GM23338 (cell line): ENCODE results near the gene FNDC11. TPM values are rescaled to one million over a fixed set of nuclear protein-coding genes. Genes with fewer than 3 reads are reported as not detected.

Source experiments
- ATAC-seq: fragments of 200-7000 bp; cut with Tn5 transposase; 3 replicates; pipeline ENCODE4 v1.9.1; 2020
- DNase-seq: peaks from one replicate; pipeline ENCODE4 v3.0.0-alpha.2; 2015; ENCODE audit warnings: low spot score
- H2AFZ ChIP-seq: fragments of 200-600 bp; sonication (generic); 2 replicates; pipeline ENCODE4 v1.8.0; 2016; ENCODE audit warnings: antibody characterized with exemption, mild to moderate bottlenecking, moderate library complexity
- H3F3A ChIP-seq: fragments of 200-600 bp; sonication (generic); replicated peaks from 2 replicates; pipeline ENCODE4 v1.8.0; 2017; ENCODE audit warnings: antibody characterized with exemption, mixed run types, low read depth
- H3K27ac ChIP-seq: fragments of 200-600 bp; sonication (generic); 2 replicates; pipeline ENCODE4 v1.6.1; 2016; ENCODE audit warnings: low read depth
- H3K27me3 ChIP-seq: fragments of 200-600 bp; sonication (generic); 2 replicates; pipeline ENCODE4 v1.8.0; 2016; ENCODE audit warnings: mild to moderate bottlenecking, mixed run types, moderate library complexity; ENCODE audit not compliant: insufficient read depth
- H3K36me3 ChIP-seq: fragments of 200-600 bp; sonication (generic); 2 replicates; pipeline ENCODE4 v1.8.0; 2016; ENCODE audit warnings: mild to moderate bottlenecking; ENCODE audit not compliant: insufficient read depth
- H3K4me1 ChIP-seq: fragments of 200-600 bp; sonication (generic); 2 replicates; pipeline ENCODE4 v1.8.0; 2016; ENCODE audit warnings: mild to moderate bottlenecking, moderate library complexity; ENCODE audit not compliant: insufficient read depth
- H3K4me2 ChIP-seq: fragments of 200-600 bp; sonication (generic); 2 replicates; pipeline ENCODE4 v1.7.1; 2017; ENCODE audit warnings: mixed run types
- H3K4me3 ChIP-seq: fragments of 200-600 bp; sonication (generic); 2 replicates; pipeline ENCODE4 v1.6.1; 2016; ENCODE audit warnings: mixed run types
- H3K79me2 ChIP-seq: fragments of 200-600 bp; sonication (generic); replicated peaks from 2 replicates; pipeline ENCODE4 v1.8.0; 2017; ENCODE audit warnings: mild to moderate bottlenecking; ENCODE audit not compliant: insufficient read depth
- H3K9me2 ChIP-seq: fragments of 200-600 bp; sonication (generic); 2 replicates; pipeline ENCODE4 v1.8.0; 2017; ENCODE audit not compliant: insufficient read depth
- H4K20me1 ChIP-seq: fragments of 200-600 bp; sonication (generic); replicated peaks from 2 replicates; pipeline ENCODE4 v1.8.0; 2017; ENCODE audit warnings: mild to moderate bottlenecking; ENCODE audit not compliant: insufficient read depth
- H3K27ac Mint-ChIP-seq: 2 replicates; pipeline ENCODE4 v1.8.0; 2020; ENCODE audit warnings: inconsistent platforms, mild to moderate bottlenecking, moderate library complexity, mixed read lengths
- H3K27me3 Mint-ChIP-seq: 3 replicates; pipeline ENCODE4 v1.8.0; 2022; ENCODE audit warnings: low read depth, mild to moderate bottlenecking, moderate library complexity, mixed read lengths, inconsistent platforms; ENCODE audit not compliant: insufficient read depth, poor library complexity
- H3K36me3 Mint-ChIP-seq: 3 replicates; pipeline ENCODE4 v1.8.0; 2021; ENCODE audit warnings: low read depth, mild to moderate bottlenecking, inconsistent platforms, moderate library complexity, mixed read lengths
- H3K4me1 Mint-ChIP-seq: 3 replicates; pipeline ENCODE4 v1.8.0; 2020; ENCODE audit warnings: mild to moderate bottlenecking, inconsistent platforms, mixed read lengths
- H3K4me3 Mint-ChIP-seq: 3 replicates; pipeline ENCODE4 v1.8.0; 2021; ENCODE audit warnings: moderate library complexity, mild to moderate bottlenecking, inconsistent platforms, mixed read lengths
- H3K9me3 Mint-ChIP-seq: 3 replicates; pipeline ENCODE4 v1.8.0; 2020; ENCODE audit warnings: moderate library complexity, mild to moderate bottlenecking, inconsistent platforms, mixed read lengths
- ETS1 ChIP-seq: IDR thresholded peaks from 2 replicates; pipeline ENCODE4 v1.6.1; 2016; ENCODE audit warnings: antibody characterized with exemption
- NANOG ChIP-seq: IDR thresholded peaks from 2 replicates; pipeline ENCODE4 v1.6.1; 2016; ENCODE audit warnings: antibody characterized with exemption, borderline replicate concordance
- POLR2AphosphoS5 ChIP-seq: IDR thresholded peaks from 2 replicates; pipeline ENCODE4 v1.6.1; 2016; ENCODE audit warnings: antibody characterized with exemption, low read depth
- polyA plus RNA-seq: library from polyadenylated mRNA; unstranded; fragments of >200 nt; fragmentation: Nextera tagmentation; extraction: Ambion mirVana; gene quantifications from 2 replicates; pipeline ENCODE4 v1.2.1, GENCODE V29; 2016
- total RNA-seq: library from RNA; depleted of rRNA; stranded (reverse); fragments of >200 nt; shearing (Covaris generic); gene quantifications from 2 replicates; pipeline ENCODE4 v1.2.3, GENCODE V29; 2014
- TF ChIP-seq, protein P1 (sequence below): fragments of 250-450 bp; sonication (Bioruptor Pico); IDR thresholded peaks from 2 replicates; pipeline ENCODE4 v1.5.0; 2020; ENCODE audit warnings: mild to moderate bottlenecking, moderate library complexity

FNDC11 gene
- total and polyA plus RNA-seq, 2 experiments from 2014 or later, result 3.4 to 5.3 TPM

DNA sequence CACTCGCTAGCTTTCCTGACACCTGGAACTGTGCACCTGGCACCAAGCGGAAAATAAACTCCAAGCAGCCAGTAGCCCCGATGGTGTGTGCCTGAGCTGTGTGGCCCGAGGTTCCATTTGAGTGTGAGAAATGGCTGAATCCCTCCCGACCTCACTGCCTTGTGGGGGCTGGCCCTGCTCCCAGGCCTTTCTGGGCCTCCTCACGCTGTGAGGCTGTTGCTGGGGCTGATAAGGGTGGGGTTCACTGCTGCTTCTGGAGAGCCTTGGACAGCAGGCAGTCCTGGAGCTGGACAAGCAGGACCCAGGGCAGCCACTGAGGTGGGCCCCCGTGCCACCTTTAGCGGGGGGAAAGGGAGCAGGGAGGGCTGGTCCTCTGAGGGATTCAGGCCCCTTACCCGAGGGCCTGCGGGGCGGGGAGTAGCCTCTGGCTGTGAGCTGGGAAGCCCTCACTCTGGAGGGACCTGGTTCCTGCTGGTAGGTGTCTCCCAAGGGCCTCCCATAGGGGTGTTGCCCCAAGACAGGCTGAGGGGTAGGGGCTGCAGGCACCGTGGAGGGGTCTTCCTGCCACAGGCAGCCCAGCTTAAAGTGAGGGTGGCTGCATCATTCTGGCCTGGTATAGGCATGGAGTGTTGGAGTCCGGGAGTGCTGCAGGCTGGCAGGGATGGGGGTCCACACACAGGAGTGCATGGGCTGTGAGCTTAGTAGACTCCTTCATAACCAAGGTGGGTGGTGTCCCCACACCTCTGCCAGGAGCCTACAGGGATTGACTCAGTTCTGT is 31.7 kb upstream of the FNDC11 start:
- TF ChIP-seq ETS1 (no peak), NANOG (no peak), POLR2AphosphoS5 (no peak)
- TF ChIP-seq, protein P1, sequence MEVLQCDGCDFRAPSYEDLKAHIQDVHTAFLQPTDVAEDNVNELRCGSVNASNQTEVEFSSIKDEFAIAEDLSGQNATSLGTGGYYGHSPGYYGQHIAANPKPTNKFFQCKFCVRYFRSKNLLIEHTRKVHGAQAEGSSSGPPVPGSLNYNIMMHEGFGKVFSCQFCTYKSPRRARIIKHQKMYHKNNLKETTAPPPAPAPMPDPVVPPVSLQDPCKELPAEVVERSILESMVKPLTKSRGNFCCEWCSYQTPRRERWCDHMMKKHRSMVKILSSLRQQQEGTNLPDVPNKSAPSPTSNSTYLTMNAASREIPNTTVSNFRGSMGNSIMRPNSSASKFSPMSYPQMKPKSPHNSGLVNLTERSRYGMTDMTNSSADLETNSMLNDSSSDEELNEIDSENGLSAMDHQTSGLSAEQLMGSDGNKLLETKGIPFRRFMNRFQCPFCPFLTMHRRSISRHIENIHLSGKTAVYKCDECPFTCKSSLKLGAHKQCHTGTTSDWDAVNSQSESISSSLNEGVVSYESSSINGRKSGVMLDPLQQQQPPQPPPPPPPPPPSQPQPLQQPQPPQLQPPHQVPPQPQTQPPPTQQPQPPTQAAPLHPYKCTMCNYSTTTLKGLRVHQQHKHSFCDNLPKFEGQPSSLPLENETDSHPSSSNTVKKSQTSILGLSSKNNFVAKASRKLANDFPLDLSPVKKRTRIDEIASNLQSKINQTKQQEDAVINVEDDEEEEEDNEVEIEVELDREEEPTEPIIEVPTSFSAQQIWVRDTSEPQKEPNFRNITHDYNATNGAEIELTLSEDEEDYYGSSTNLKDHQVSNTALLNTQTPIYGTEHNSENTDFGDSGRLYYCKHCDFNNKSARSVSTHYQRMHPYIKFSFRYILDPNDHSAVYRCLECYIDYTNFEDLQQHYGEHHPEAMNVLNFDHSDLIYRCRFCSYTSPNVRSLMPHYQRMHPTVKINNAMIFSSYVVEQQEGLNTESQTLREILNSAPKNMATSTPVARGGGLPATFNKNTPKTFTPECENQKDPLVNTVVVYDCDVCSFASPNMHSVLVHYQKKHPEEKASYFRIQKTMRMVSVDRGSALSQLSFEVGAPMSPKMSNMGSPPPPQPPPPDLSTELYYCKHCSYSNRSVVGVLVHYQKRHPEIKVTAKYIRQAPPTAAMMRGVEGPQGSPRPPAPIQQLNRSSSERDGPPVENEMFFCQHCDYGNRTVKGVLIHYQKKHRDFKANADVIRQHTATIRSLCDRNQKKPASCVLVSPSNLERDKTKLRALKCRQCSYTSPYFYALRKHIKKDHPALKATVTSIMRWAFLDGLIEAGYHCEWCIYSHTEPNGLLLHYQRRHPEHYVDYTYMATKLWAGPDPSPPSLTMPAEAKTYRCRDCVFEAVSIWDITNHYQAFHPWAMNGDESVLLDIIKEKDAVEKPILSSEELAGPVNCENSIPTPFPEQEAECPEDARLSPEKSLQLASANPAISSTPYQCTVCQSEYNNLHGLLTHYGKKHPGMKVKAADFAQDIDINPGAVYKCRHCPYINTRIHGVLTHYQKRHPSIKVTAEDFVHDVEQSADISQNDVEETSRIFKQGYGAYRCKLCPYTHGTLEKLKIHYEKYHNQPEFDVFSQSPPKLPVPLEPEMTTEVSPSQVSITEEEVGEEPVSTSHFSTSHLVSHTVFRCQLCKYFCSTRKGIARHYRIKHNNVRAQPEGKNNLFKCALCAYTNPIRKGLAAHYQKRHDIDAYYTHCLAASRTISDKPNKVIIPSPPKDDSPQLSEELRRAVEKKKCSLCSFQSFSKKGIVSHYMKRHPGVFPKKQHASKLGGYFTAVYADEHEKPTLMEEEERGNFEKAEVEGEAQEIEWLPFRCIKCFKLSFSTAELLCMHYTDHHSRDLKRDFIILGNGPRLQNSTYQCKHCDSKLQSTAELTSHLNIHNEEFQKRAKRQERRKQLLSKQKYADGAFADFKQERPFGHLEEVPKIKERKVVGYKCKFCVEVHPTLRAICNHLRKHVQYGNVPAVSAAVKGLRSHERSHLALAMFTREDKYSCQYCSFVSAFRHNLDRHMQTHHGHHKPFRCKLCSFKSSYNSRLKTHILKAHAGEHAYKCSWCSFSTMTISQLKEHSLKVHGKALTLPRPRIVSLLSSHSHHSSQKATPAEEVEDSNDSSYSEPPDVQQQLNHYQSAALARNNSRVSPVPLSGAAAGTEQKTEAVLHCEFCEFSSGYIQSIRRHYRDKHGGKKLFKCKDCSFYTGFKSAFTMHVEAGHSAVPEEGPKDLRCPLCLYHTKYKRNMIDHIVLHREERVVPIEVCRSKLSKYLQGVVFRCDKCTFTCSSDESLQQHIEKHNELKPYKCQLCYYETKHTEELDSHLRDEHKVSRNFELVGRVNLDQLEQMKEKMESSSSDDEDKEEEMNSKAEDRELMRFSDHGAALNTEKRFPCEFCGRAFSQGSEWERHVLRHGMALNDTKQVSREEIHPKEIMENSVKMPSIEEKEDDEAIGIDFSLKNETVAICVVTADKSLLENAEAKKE, result no peak
- no peak for ATAC-seq
- H3K36me3 ChIP-seq, result no peaks in the 10 kb centered on the region
- peaks cover 24% of the 10 kb centered on the region for H3K27me3 Mint-ChIP-seq
- H3K9me3 Mint-ChIP-seq, result peaks cover 28% of the 10 kb centered on the region
- peak overlapping the region; percentile 89 for H3K4me3 Mint-ChIP-seq
- H4K20me1 ChIP-seq, result peaks cover 2% of the 10 kb centered on the region; the same call in 1 of the 2 replicates
- no peaks in the 10 kb centered on the region for H3K27me3 ChIP-seq
- H3K79me2 ChIP-seq, result peaks cover 4% of the 10 kb centered on the region; the same call in 1 of the 2 replicates
- peak overlapping the region; percentile 66 for H3K4me2 ChIP-seq
- no peak overlapping the region for H3K27ac Mint-ChIP-seq
- H3F3A ChIP-seq, result peaks cover 13% of the 10 kb centered on the region; the same call in 1 of the 2 replicates
- peaks cover 38% of the 10 kb centered on the region for H3K36me3 Mint-ChIP-seq
- no peak for DNase-seq
- peaks cover 14% of the 10 kb centered on the region for H3K4me1 Mint-ChIP-seq
- H3K4me3 ChIP-seq, result 0 out of 2 replicates have a peak overlapping the region, but pooled peaks have one; percentile 35
- H3K4me1 ChIP-seq, result peaks cover 12% of the 10 kb centered on the region; the same call in 1 of the 2 replicates
- H3K9me2 ChIP-seq, result no peaks in the 10 kb centered on the region
- no peak overlapping the region for H3K27ac ChIP-seq
- no peak overlapping the region for H2AFZ ChIP-seq
